ENCODE measurements around the gene RPS6KB2. TPM values are rescaled to one million over a fixed set of nuclear protein-coding genes. Genes with fewer than 3 reads are reported as not detected.

RPS6KB2 gene
- total RNA-seq, 1 experiment from 2014 or later, result 54.1 TPM

GRCh38 chr11:67468759-67469507 lies 40.6 kb downstream of the RPS6KB2 start, which contains the start of gene TMEM134 (continued):
- TF ChIP-seq REST (IDR thresholded peaks at IDR 0.05; ENCODE audit: low read depth) (no peak), EZH2phosphoT487 (IDR thresholded peaks at IDR 0.05; ENCODE audit: borderline replicate concordance) (no peak), RAD21 (IDR thresholded peaks at IDR 0.05; ENCODE audit: low read depth) (no peak)

GRCh38 chr11:67469508-67469811 lies 41.2 kb downstream of the RPS6KB2 start:
- peak overlapping the region; percentile 100 for H3K4me2 ChIP-seq (ENCODE audit: low read length)
- ATAC-seq, result no peak
- no TSS peak for BruUV-seq (replicated peaks)
- peaks cover 15% of the 10 kb centered on the region; the same call in 1 of the 2 replicates for H3K79me2 ChIP-seq (ENCODE audit: insufficient read depth, low read length)
- RAD21 ChIA-PET (ENCODE audit: low non-redundant PET in 1 of 2, low total read pairs in 2 of 2, uncharacterized antibody in 2 of 2, unreplicated experiment in 2 of 2), result interaction anchor here in 1 of 2 experiments (2.2 kb wide), 1 partner anchor 68 kb away, joined by 6 read pairs; the partner anchor contains the start of gene PPP1CA
- peak overlapping the region; percentile 80 for H3K9ac ChIP-seq (ENCODE audit: low read length)
- DNase-seq (ENCODE audit: low read depth, low spot score), result no peak
- H3K36me3 ChIP-seq (ENCODE audit: control insufficient read depth in 1 of 2, insufficient read depth in 2 of 2, low read length in 2 of 2), result no peaks in the 10 kb centered on the region
- no peaks in the 10 kb centered on the region for H3K9me3 ChIP-seq (ENCODE audit: control insufficient read depth in 1 of 2, insufficient read depth in 1 of 2, low read depth in 1 of 2, low read length in 2 of 2)
- peak overlapping the region; percentile 38 for H3K27ac ChIP-seq (ENCODE audit: low read depth, low read length)
- H2AFZ ChIP-seq (ENCODE audit: low read depth, low read length, poor library complexity, severe bottlenecking), result no peak overlapping the region
- no peaks in the 10 kb centered on the region for H3K27me3 ChIP-seq (ENCODE audit: insufficient read depth, low read length)
- intact Hi-C loops (cut with micrococcal nuclease), result loop anchor here (1.0 to 5.0 kb wide), 4 partner anchors 37 to 117 kb away; partner anchors contain the start of genes POLD4 and RPS6KB2
- peaks cover 22 to 40% of the 10 kb centered on the region in 2 experiments for H3K4me1 ChIP-seq (ENCODE audit: control insufficient read depth in 1 of 2, insufficient read depth in 2 of 2, low read length in 2 of 2)
- TF ChIP-seq REST (IDR thresholded peaks at IDR 0.05; ENCODE audit: low read depth) (no peak), CTCF (IDR thresholded peaks at IDR 0.05 in 2 of 3, conservative IDR thresholded peaks at IDR 0.05 in 1 of 3; ENCODE audit: borderline replicate concordance in 1 of 3, insufficient read depth in 1 of 3, low read depth in 2 of 3, low read length in 2 of 3) (0 out of 6 replicates have a peak, but pooled peaks of 1 of the 3 experiments have one; percentile 2), RAD21 (IDR thresholded peaks at IDR 0.05; ENCODE audit: low read depth) (no peak)
- POLR2A ChIA-PET, result interaction anchor here (2.1 kb wide), 1 partner anchor 13 kb away, joined by 9 read pairs; the partner anchor contains the start of gene AIP
- peak overlapping the region; percentile 61 to 95 for H3K4me3 ChIP-seq (replicated peaks in 1 of 2; ENCODE audit: low read depth in 1 of 2, low read length in 2 of 2)
- CTCF ChIA-PET, result no interaction called here
- H4K20me1 ChIP-seq (ENCODE audit: insufficient read depth), result no peaks in the 10 kb centered on the region
- H3K9me2 ChIP-seq (ENCODE audit: insufficient read depth), result no peaks in the 10 kb centered on the region
